Cardiac fibroblast (primary cell): Measurements from ENCODE around the gene MTF1.

Experiments
- DNase-seq, 2 donors: peaks; one replicate each; pipeline versions ENCODE4 v3.0.0 to v3.0.0-alpha.2; 2010; ENCODE audit warnings: low read depth in 2 of 2
- H3K4me3 ChIP-seq, 2 donors: replicated peaks in 1 of 2; 1 replicate in 1 of 2; 2 replicates in 1 of 2; pipeline ENCODE4 v1.5.1; 2011; ENCODE audit warnings: low read depth in 2 of 2, low read length in 2 of 2, mild to moderate bottlenecking in 2 of 2, moderate library complexity in 1 of 2
- TF ChIP-seq, protein P1 (sequence below): IDR thresholded peaks from one replicate; pipeline ENCODE4 v1.5.1; 2011; ENCODE audit warnings: low read depth, mild to moderate bottlenecking, low read length, inconsistent platforms

Gene MTF1

DNA sequence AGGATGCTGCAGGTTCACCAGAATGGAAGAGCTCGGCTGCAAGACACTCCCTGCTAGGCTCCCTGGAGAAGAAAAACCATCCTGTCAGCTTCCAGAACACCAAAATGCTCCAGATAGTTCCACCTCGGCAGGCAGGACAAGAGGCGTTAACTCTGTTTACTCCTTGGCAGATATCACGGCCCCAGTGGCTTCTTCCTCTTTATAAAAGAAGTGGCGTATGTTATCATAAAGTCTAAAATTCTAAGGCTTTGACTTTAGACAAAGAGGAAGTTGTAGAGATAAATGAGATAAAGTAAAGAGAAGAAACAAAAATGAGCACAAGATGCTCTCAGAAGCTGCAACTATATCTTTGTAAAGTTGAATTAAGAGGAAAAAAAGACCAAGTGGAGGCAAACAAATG is 24.3 kb upstream of the MTF1 start:
- no peak for DNase-seq
- TF ChIP-seq, protein P1, sequence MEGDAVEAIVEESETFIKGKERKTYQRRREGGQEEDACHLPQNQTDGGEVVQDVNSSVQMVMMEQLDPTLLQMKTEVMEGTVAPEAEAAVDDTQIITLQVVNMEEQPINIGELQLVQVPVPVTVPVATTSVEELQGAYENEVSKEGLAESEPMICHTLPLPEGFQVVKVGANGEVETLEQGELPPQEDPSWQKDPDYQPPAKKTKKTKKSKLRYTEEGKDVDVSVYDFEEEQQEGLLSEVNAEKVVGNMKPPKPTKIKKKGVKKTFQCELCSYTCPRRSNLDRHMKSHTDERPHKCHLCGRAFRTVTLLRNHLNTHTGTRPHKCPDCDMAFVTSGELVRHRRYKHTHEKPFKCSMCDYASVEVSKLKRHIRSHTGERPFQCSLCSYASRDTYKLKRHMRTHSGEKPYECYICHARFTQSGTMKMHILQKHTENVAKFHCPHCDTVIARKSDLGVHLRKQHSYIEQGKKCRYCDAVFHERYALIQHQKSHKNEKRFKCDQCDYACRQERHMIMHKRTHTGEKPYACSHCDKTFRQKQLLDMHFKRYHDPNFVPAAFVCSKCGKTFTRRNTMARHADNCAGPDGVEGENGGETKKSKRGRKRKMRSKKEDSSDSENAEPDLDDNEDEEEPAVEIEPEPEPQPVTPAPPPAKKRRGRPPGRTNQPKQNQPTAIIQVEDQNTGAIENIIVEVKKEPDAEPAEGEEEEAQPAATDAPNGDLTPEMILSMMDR = no peak
- H3K4me3 ChIP-seq = no peak overlapping the region

DNA sequence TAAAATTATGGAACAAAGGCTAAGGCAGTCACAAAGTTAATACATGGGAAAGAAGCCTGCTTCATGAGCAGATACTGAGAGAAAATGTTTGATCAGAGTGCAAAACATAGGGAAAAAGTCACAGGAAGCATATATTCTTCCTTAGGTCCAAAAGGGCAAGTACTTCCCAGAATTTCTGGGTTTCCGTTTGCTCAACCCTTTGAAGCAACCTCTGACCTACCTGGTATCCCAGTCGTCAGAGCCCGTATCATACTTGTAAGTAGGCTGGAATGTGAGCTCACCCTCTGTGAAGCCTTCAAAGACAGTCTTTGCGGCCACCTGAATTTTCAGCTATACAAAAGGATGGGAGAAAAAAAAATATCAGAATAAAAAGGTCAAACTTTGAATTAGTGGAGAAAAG is 20.5 kb upstream of the MTF1 start:
- TF ChIP-seq, protein P1 = no peak
- no peak overlapping the region for H3K4me3 ChIP-seq
- no peak for DNase-seq

DNA sequence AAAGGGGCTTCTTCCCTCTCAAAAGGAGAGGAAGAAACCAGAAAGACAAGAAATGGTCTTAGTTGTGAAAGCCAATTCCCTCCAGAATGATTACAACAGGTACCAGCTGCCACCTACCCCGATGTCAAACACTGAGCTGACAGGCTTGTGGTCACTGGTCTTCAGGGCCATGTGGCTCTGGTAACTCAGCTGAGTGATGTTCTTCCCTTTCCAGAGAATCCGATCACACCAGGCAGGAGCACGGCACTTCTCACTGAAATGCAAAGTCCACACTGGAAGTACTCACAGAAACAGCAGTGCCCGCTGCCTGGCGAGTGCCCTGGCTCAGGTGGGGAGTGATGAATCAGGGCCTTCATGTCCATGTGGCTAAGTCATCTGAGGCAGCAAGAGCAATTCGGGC is 18.7 kb upstream of the MTF1 start:
- TF ChIP-seq, protein P1 = no peak
- no peak overlapping the region for H3K4me3 ChIP-seq
- DNase-seq = no peak

DNA sequence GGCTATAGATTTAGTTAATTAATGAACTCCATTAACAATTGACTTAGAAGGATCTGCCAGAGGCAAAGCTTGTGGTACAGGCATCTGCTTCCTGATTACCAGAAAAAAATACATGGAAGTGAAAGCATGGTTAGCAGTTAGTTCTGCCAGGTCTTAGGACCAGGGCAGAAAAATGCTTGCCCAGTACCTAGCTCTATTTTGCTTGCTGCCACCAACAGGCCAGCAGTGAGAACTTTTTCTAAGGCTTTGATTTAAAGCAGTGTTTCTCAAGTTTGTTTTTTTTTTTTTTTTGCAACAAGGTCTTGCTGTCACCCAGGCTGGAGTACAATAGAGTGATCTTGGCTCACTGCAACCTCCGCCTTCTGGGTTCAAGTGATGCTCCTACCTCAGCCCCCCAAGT is 16.4 kb upstream of the MTF1 start:
- TF ChIP-seq, protein P1 = peak; percentile 32
- DNase-seq = peak; percentile 31 to 44
- no peak overlapping the region for H3K4me3 ChIP-seq

DNA sequence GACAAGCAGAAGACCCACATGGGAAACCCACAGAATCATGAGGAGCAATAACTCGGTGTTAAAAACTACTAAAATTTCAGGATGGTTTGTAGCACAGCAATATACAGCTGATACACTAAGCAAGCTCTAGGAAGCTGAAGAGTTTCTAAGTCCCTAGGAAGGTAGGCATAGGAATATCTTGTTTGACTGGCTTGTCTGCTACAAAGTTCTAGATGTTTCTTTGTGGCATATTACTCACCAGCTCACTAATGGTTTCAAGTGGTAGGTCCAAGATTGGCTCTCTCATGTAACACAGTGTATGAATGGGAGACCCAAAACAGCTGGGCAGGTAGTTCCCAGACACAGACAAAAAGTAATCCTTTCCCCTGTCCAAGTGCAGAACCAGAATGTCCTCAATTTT is 13.3 kb upstream of the MTF1 start:
- TF ChIP-seq, protein P1 = no peak
- no peak for DNase-seq
- H3K4me3 ChIP-seq = no peak overlapping the region

DNA sequence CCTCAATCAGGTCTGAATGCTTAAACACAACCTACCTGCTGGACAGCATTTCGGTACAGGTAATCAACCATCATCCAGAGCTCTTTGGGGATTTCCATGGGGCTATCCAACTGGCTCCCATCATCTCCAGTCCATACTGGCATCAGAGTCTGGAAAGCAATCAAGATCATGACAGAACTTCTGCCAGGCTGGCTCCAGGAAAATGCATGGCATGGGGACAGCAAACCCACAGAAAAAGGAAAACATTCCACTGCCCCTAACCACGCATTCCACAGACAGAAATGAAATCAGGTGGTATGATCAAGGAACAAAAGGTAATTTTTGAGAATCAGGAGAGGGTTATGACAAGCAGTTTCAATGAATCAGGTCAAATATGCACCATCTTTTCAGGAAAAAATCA is 9.1 kb upstream of the MTF1 start:
- TF ChIP-seq, protein P1 = no peak
- no peak overlapping the region for H3K4me3 ChIP-seq
- DNase-seq = no peak

DNA sequence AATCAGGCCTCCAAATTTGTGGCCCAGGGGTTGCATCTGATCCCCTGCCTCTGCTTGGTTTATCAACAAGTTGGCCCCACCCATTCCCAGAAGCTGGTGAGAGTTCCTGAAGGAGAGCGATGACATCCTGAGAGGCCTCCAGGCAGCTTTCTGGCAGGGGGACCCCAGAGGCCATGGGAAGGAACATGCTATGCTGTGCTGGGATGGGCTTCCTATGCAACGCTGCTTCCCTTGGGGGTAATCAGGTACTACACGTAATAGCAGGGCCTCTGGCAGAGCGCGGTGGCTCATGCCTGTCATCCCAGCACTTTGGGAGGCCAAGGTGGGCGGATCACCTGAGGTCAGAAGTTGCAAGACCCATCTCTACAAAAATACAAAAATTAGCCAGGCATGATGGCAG is 8.4 kb upstream of the MTF1 start:
- DNase-seq = no peak
- H3K4me3 ChIP-seq = no peak overlapping the region
- TF ChIP-seq, protein P1 = no peak
